ENCODE data around the gene ZNF195. TPM values are rescaled to one million over a fixed set of nuclear protein-coding genes. Genes with fewer than 3 reads are reported as not detected.
A peak's percentile ranks its signal among the peaks of the same experiment; 100 is the strongest.
"Not testable (repeated sequence)": the region's sequence is repeated elsewhere in the genome, so short reads cannot be mapped to it uniquely, and the experiment has no call there.

ZNF195 gene
- total RNA-seq, 1 experiment from 2014 or later, result 13.4 TPM

DNA sequence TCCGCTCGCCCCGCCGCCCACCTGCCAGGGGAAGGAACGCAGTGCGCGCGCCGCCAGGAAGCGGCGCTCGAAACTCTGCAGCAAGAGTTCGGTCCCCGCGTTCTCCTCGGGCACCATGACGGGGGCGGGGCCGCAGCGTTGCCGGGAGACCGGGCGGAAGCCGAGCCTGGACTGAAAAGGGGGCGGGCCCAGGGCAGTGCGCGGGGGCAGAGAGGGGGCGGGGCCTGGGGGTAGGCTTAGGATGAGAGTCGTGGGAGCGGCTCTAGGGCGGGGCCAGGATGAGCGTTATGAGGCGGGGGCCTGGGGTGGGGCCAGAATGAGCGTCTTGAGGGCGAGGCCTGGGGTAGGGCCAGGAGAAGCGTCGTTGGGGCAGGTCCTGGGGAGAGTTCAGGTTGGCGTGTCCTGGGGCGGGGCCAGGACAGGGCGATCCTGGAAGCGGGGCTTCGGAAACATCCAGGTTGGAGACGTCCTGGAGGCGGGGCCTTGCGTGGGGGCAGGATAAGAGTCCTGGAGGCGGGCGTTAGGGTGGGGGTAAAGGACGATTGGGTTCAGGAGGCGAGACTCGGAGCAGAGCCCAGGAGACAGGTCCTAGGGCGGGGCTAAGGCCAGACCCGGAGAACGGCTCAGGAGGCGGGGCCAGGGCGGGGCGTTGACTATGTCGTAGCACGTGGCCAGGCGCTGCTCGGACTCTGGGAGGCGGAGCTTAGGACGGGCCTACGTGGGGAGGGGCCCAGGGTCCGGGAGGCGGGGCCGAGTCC, 43.6 kb upstream of the ZNF195 start:
- peak overlapping the region; percentile 68 for H3K4me2 ChIP-seq
- H3K4me3 ChIP-seq, result peak overlapping the region; percentile 59
- ChIA-PET CTCF (interaction anchor here (0.6 kb wide), 1 partner anchor 43 kb away, joined by 3 read pairs; no protein-coding TSS in a partner anchor), POLR2A (ENCODE audit: unreplicated experiment) (interaction anchor here (0.6 kb wide), 1 partner anchor 305 kb away, joined by 5 read pairs; no protein-coding TSS in a partner anchor)
- H3K9me3 ChIP-seq (ENCODE audit: insufficient read depth, low read depth); H4K20me1 ChIP-seq (ENCODE audit: insufficient read depth); H3K9me2 ChIP-seq (ENCODE audit: insufficient read depth); H3K27me3 ChIP-seq (ENCODE audit: insufficient read depth, low read depth); intact Hi-C loops (cut with micrococcal nuclease; ENCODE audit: unreplicated experiment); H3K79me2 ChIP-seq (ENCODE audit: low read depth); H3F3A ChIP-seq (ENCODE audit: insufficient read depth, low read depth); H3K36me3 ChIP-seq (ENCODE audit: low read depth); H3K4me1 ChIP-seq (replicated peaks; ENCODE audit: insufficient read depth); BruUV-seq (replicated peaks); H3K27ac ChIP-seq: not testable (repeated sequence)
- H2AFZ ChIP-seq, result peak overlapping the region; percentile 16; the same call in 1 of the 2 replicates
- peak; percentile 84 to 97 for DNase-seq

DNA sequence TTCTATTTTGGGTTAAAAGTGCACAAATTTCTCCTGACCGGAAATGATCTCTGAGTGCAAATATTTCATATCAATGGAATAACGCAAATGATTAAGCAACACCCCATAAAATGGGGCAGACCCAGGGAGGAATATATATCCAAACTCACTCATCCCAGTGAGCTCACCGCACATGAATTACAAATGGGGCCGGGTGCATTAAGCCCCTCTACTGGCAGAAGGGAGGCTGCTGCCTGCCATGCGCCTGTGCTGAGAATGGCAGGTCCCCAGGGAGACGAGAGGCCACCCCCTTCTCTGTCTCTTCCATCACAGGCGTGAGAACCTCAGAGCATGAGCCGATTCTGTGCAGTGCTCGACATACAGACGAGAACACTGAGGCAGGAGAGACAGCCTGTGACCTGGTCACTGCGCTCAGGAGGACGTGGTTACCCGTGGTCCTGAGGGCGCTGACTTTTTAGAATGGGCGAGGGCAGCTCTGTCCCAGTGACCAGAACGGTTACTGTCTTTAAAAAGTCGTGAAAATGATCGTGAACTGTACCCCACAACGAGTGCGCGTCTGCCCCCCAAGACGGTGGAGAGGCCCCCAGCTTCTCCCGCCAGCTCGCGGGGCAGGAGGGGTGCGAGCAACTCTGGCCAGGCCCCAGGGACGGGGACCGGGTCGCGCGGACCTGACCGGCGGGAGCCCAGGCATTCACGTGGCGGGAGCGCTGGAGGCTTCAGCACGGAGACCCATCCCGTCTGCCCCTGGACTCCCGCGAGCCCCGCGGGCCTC, 42.8 kb upstream of the ZNF195 start:
- H3K36me3 ChIP-seq (ENCODE audit: low read depth); H3K27ac ChIP-seq; H3K9me3 ChIP-seq (ENCODE audit: insufficient read depth, low read depth); H3K9me2 ChIP-seq (ENCODE audit: insufficient read depth); H3K4me1 ChIP-seq (replicated peaks; ENCODE audit: insufficient read depth); H3K27me3 ChIP-seq (ENCODE audit: insufficient read depth, low read depth); POLR2A ChIA-PET (ENCODE audit: unreplicated experiment); H3F3A ChIP-seq (ENCODE audit: insufficient read depth, low read depth); intact Hi-C loops (cut with micrococcal nuclease; ENCODE audit: unreplicated experiment); DNase-seq; H4K20me1 ChIP-seq (ENCODE audit: insufficient read depth); H3K79me2 ChIP-seq (ENCODE audit: low read depth): not testable (repeated sequence)
- peak overlapping the region; percentile 16; the same call in 1 of the 2 replicates for H2AFZ ChIP-seq
- TSS peak; percentile 33 for BruUV-seq (replicated peaks)
- CTCF ChIA-PET, result interaction anchor here (0.6 kb wide), 1 partner anchor 403 kb away, joined by 3 read pairs; no protein-coding TSS in a partner anchor
- H3K4me2 ChIP-seq, result peak overlapping the region; percentile 68
- peak overlapping the region; percentile 59 for H3K4me3 ChIP-seq

DNA sequence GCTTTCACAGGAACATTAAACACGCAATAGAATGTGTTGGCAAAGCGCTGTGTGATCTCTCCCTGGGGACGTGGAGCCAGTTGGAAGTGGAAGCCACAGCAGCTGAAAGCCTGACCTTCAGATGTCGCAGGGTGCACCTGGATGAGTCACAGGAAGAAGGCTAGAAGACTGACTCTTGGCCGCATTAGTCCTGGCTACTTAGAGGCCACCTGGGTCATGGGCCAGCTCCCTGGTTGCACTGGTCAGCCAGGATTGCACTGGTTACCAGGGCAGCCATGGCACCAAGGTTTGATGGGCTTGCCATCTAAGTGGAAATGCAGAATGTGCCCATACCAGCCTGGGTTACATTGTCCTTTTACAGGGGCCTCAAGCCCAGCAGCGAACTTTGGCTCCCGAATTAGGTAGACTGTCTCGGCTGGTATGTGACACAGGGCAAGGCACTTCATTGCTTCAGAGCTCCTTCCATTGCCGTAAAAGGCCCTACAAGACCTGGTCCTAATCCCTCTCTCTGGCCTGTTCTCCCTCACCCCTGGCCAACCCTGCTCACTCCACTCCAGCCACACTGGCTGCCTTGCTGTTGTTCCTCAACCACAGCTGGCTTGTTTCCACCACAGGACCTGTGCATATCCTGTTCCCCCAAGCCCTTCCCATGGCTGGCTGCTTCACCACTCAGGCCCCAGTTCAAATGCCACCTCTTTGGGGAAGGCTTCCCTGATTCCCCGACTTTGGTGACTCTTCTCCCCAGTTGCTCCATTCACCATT, 41.5 kb upstream of the ZNF195 start:
- H4K20me1 ChIP-seq (ENCODE audit: insufficient read depth); H3K79me2 ChIP-seq (ENCODE audit: low read depth); H3K9me2 ChIP-seq (ENCODE audit: insufficient read depth); H3K36me3 ChIP-seq (ENCODE audit: low read depth); H2AFZ ChIP-seq; H3K27me3 ChIP-seq (ENCODE audit: insufficient read depth, low read depth); BruUV-seq (replicated peaks); H3K9me3 ChIP-seq (ENCODE audit: insufficient read depth, low read depth); H3K4me1 ChIP-seq (replicated peaks; ENCODE audit: insufficient read depth); H3K27ac ChIP-seq; H3K4me3 ChIP-seq; intact Hi-C loops (cut with micrococcal nuclease; ENCODE audit: unreplicated experiment); CTCF ChIA-PET; POLR2A ChIA-PET (ENCODE audit: unreplicated experiment); H3F3A ChIP-seq (ENCODE audit: insufficient read depth, low read depth): not testable (repeated sequence)
- peak overlapping the region; percentile 36; the same call in 1 of the 2 replicates for H3K4me2 ChIP-seq
- peak; percentile 45 to 55 for DNase-seq

DNA sequence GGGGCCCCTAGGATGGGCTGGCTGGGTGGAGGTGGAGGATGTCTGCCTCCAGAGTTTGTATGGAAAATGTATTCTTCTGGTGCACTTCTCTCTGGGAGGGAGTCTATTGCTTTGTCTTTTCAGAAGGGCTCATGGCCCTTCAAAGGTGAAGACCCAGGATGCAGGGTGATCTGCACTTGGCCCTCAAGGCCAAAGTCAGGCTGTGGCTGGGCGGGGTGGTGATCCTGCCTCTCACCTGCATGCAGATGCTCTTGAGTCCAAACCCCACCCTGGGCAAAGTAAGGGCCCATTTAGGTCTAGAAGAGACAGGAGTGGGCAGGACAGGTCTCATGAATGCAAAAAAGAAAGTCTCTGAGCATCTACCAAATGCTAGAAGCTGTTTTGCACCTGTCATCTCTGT, 40.5 kb upstream of the ZNF195 start:
- BruUV-seq (replicated peaks); CTCF ChIA-PET: not testable (repeated sequence)
- intact Hi-C loops (cut with micrococcal nuclease; ENCODE audit: unreplicated experiment), result loop anchor here (5.0 kb wide), 1 partner anchor 487 kb away; no protein-coding TSS in a partner anchor

More for the DNA sequence above, 40.5 kb upstream of the ZNF195 start:
- H3K9me2 ChIP-seq (ENCODE audit: insufficient read depth); H3K27me3 ChIP-seq (ENCODE audit: insufficient read depth, low read depth); H3K4me1 ChIP-seq (replicated peaks; ENCODE audit: insufficient read depth); H3K79me2 ChIP-seq (ENCODE audit: low read depth); H3K9me3 ChIP-seq (ENCODE audit: insufficient read depth, low read depth); H3K27ac ChIP-seq; H4K20me1 ChIP-seq (ENCODE audit: insufficient read depth); H3F3A ChIP-seq (ENCODE audit: insufficient read depth, low read depth); DNase-seq; H3K36me3 ChIP-seq (ENCODE audit: low read depth); POLR2A ChIA-PET (ENCODE audit: unreplicated experiment); H3K4me3 ChIP-seq; H2AFZ ChIP-seq: not testable (repeated sequence)
- peak overlapping the region; percentile 36; the same call in 1 of the 2 replicates for H3K4me2 ChIP-seq

Measured in PC-9 (cell line).